Transverse colon (tissue), 4 donors: Measurements from ENCODE around the gene SLC13A3.

Source experiments
- POLR2AphosphoS5 ChIP-seq, 3 donors: sonication (generic); formaldehyde crosslinking; IDR thresholded peaks; one replicate each; pipeline ENCODE4 v1.6.1; 2016; ENCODE audit warnings: antibody characterized with exemption in 3 of 3
- TF ChIP-seq, protein P1 (sequence below), 5 experiments: fragments of 200-600 bp in 3 of 5; fragments of 450-650 bp in 2 of 5; sonication (generic) in 3 of 5; IDR thresholded peaks; 1 replicate in 2 of 5; 2 replicates in 3 of 5; pipeline ENCODE4 v1.5.1; 2016 to 2017; ENCODE audit warnings: antibody characterized with exemption in 5 of 5, inconsistent platforms in 3 of 5, mild to moderate bottlenecking in 2 of 5, moderate library complexity in 1 of 5

DNA sequence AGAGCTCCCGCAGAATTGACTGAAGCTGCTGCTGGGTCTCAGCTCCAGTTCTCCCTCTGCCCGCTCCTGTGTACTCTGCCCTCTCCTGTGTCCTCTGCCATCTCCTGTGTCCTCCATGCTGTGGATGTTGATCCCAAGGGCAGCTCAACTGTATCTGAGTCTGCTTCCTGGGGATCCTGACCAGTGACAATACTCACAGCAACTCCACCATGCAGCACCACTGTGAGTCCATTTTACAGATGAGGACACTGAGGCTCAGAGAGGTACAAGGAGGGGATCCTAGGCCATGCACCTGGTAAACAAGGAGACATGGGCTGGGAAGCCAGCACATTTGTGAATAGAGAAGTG is 29.4 kb upstream of the SLC13A3 start:
- TF ChIP-seq, protein P1, sequence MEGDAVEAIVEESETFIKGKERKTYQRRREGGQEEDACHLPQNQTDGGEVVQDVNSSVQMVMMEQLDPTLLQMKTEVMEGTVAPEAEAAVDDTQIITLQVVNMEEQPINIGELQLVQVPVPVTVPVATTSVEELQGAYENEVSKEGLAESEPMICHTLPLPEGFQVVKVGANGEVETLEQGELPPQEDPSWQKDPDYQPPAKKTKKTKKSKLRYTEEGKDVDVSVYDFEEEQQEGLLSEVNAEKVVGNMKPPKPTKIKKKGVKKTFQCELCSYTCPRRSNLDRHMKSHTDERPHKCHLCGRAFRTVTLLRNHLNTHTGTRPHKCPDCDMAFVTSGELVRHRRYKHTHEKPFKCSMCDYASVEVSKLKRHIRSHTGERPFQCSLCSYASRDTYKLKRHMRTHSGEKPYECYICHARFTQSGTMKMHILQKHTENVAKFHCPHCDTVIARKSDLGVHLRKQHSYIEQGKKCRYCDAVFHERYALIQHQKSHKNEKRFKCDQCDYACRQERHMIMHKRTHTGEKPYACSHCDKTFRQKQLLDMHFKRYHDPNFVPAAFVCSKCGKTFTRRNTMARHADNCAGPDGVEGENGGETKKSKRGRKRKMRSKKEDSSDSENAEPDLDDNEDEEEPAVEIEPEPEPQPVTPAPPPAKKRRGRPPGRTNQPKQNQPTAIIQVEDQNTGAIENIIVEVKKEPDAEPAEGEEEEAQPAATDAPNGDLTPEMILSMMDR (IDR thresholded peaks at IDR 0.05) = no peak
- no peak for TF ChIP-seq POLR2AphosphoS5 (IDR thresholded peaks at IDR 0.05)
